Suppressor macrophage (primary cell): ENCODE measurements around the gene KRT26.
"Not testable (repeated sequence)": the region's sequence is repeated elsewhere in the genome, so short reads cannot be mapped to it uniquely, and the experiment has no call there.

Experiments used
- DNase-seq, 4 experiments: peaks; one replicate each; pipeline ENCODE4 v3.0.0-alpha.2; 2020 to 2022
- total RNA-seq, 17 experiments: gene quantifications; one replicate each; lab custom pipeline; 2026; ENCODE audit warnings: mixed read lengths in 6 of 17, inconsistent platforms in 3 of 17; lab: John Stamatoyannopoulos, UW

The KRT26 gene
- 0 to 1.5 (median 0) reads per million in 17 experiments for total RNA-seq

GRCh38 chr17:40772101-40772500, at the start of gene KRT26:
KRT26 (minus strand) TSS chr17:40772201; CDS start chr17:40772113, 88 bp downstream.
- no peak for DNase-seq

- DNase-seq: no peak
Observed at GRCh38 chr17:40821536-40821935, 49.5 kb upstream of the KRT26 start.

GRCh38 chr17:40820228-40820838, 48.3 kb upstream of the KRT26 start:
- no peak for DNase-seq

- peak in 1 of 4 experiments; percentile 3 for DNase-seq
Observed at GRCh38 chr17:40819528-40820125, 47.6 kb upstream of the KRT26 start.

- peak; percentile 89 to 96 (median 93) for DNase-seq
Observed at GRCh38 chr17:40818733-40819527, 46.9 kb upstream of the KRT26 start.

- no peak for DNase-seq
Observed at GRCh38 chr17:40818343-40818732, 46.3 kb upstream of the KRT26 start.

GRCh38 chr17:40817103-40817682, 45.2 kb upstream of the KRT26 start:
- no peak for DNase-seq

- DNase-seq: no peak
Observed at GRCh38 chr17:40816569-40816968, 44.6 kb upstream of the KRT26 start.

- no peak for DNase-seq
Observed at GRCh38 chr17:40815381-40815780, 43.4 kb upstream of the KRT26 start.

GRCh38 chr17:40814657-40815056, 42.7 kb upstream of the KRT26 start:
- DNase-seq: not testable (repeated sequence)

GRCh38 chr17:40813804-40814203, 41.8 kb upstream of the KRT26 start:
- DNase-seq: no peak

GRCh38 chr17:40812639-40813038, 40.6 kb upstream of the KRT26 start:
- no peak for DNase-seq

- no peak for DNase-seq
Observed at GRCh38 chr17:40810494-40810893, 38.5 kb upstream of the KRT26 start.

GRCh38 chr17:40809721-40810421, 37.9 kb upstream of the KRT26 start:
- no peak for DNase-seq

- DNase-seq: no peak
Observed at GRCh38 chr17:40806131-40806530, 34.1 kb upstream of the KRT26 start.

- DNase-seq: peak; percentile 73 to 86 (median 80)
Observed at GRCh38 chr17:40803617-40804082, 31.6 kb upstream of the KRT26 start.

GRCh38 chr17:40801157-40801556, 29.2 kb upstream of the KRT26 start:
- no peak for DNase-seq

- no peak for DNase-seq
Observed at GRCh38 chr17:40800381-40800780, 28.4 kb upstream of the KRT26 start.

- no peak for DNase-seq
Observed at GRCh38 chr17:40799859-40800258, 27.9 kb upstream of the KRT26 start, which contains the start of gene KRT28. KRT28 (minus strand) TSS chr17:40799959; CDS start chr17:40799893, 66 bp downstream.

- no peak for DNase-seq
Observed at GRCh38 chr17:40796846-40797245, 24.8 kb upstream of the KRT26 start.

- DNase-seq: no peak
Observed at GRCh38 chr17:40795019-40795667, 23.1 kb upstream of the KRT26 start.

GRCh38 chr17:40794466-40794865, 22.5 kb upstream of the KRT26 start:
- peak in 1 of 4 experiments; percentile 13 for DNase-seq
